AG09309 (cell line): ENCODE measurements around the gene VWA3B.
"Not testable (repeated sequence)": the region's sequence is repeated elsewhere in the genome, so short reads cannot be mapped to it uniquely, and the experiment has no call there.

Source experiments
- DNase-seq: peaks from one replicate; pipeline ENCODE4 v3.0.0-alpha.2; 2010; ENCODE audit warnings: low read depth
- H3K4me3 ChIP-seq: 2 replicates; pipeline ENCODE4 v1.5.1; 2011; ENCODE audit warnings: mild to moderate bottlenecking, low read depth, low read length, moderate library complexity; ENCODE audit not compliant: control insufficient read depth
- CTCF ChIP-seq: IDR thresholded peaks from 2 replicates; pipeline ENCODE4 v1.5.1; 2011; ENCODE audit warnings: mild to moderate bottlenecking, low read depth, low read length, inconsistent platforms; ENCODE audit not compliant: insufficient read depth, control insufficient read depth; ENCODE audit errors: missing control alignments

The VWA3B gene

GRCh38 chr2:98263362-98263761, 176.4 kb downstream of the VWA3B start:
- DNase-seq, result no peak
- no peak for TF ChIP-seq CTCF
- H3K4me3 ChIP-seq, result no peak overlapping the region

GRCh38 chr2:98268225-98268624, 181.3 kb downstream of the VWA3B start:
- H3K4me3 ChIP-seq, DNase-seq: not testable (repeated sequence)

- no peak overlapping the region for H3K4me3 ChIP-seq
- peak; percentile 31 for DNase-seq
- peak; percentile 72 for TF ChIP-seq CTCF
These were observed 182.3 kb downstream of the VWA3B start for GRCh38 chr2:98269274-98269673.

GRCh38 chr2:98269830-98270229, 182.9 kb downstream of the VWA3B start:
- H3K4me3 ChIP-seq, result no peak overlapping the region
- TF ChIP-seq CTCF, result no peak
- DNase-seq, result no peak

- no peak for TF ChIP-seq CTCF
- no peak overlapping the region for H3K4me3 ChIP-seq
These were observed 190.3 kb downstream of the VWA3B start for GRCh38 chr2:98277162-98277859.

GRCh38 chr2:98278074-98278473, 191.1 kb downstream of the VWA3B start:
- TF ChIP-seq CTCF, result no peak
- H3K4me3 ChIP-seq, result no peak overlapping the region
- no peak for DNase-seq

More at GRCh38 chr2:98277162-98277859, 190.3 kb downstream of the VWA3B start:
- no peak for DNase-seq

GRCh38 chr2:98280376-98281102, 193.6 kb downstream of the VWA3B start:
- no peak for DNase-seq
- TF ChIP-seq CTCF, result no peak
- no peak overlapping the region for H3K4me3 ChIP-seq
